GM12878 (cell line): ENCODE data around the gene MSLN. TPM values are rescaled to one million over a fixed set of nuclear protein-coding genes. Genes with fewer than 3 reads are reported as not detected.

Experiments used
- ATAC-seq: fragments of 200-7000 bp; cut with Tn5 transposase; 3 replicates; pipeline ENCODE4 v1.9.1; 2020; ENCODE audit warnings: mild to moderate bottlenecking, moderate library complexity
- BruUV-seq: library from RNA; stranded (reverse); fragments of 400-500 nt; replicated peaks from 2 replicates; lab custom pipeline; 2021; lab: Mats Ljungman, UMichigan
- CTCF ChIA-PET: fragments of 300-600 bp; sonication (Branson Sonifier 250); formaldehyde crosslinking; extraction: SDS; loops from one replicate; lab custom pipeline; 2021; ENCODE audit warnings: inconsistent platforms; lab: Yijun Ruan, JAX
- POLR2A ChIA-PET: fragments of 350-600 bp; formaldehyde crosslinking; extraction: SDS; loops from one replicate; lab custom pipeline; 2021; ENCODE audit warnings: inconsistent platforms; lab: Charles Lee
- RAD21 ChIA-PET: fragments of 300-600 bp; sonication (Branson Sonifier 250); formaldehyde crosslinking; loops from one replicate; lab custom pipeline; 2023; ENCODE audit warnings: antibody characterized with exemption; ENCODE audit not compliant: unreplicated experiment; lab: Charles Lee
- SMC1A ChIA-PET: fragments of 300-600 bp; sonication (Branson Sonifier 250); formaldehyde crosslinking; loops from one replicate; lab custom pipeline; 2023; ENCODE audit not compliant: unreplicated experiment, uncharacterized antibody; lab: Charles Lee
- DNase-seq: peaks from one replicate; pipeline ENCODE4 v3.0.0-alpha.2; 2011; ENCODE audit warnings: low read depth, low spot score
- FAIRE-seq: peaks from 3 replicates; lab custom pipeline; 2011; peaks lifted over from hg19 to GRCh38; lab: Jason Lieb, UNC
- H2AFZ ChIP-seq: 2 replicates; pipeline ENCODE4 v1.6.0; 2011; ENCODE audit warnings: low read depth, low read length, control low read depth; ENCODE audit not compliant: control insufficient read depth
- H3K27ac ChIP-seq: 2 replicates; pipeline ENCODE4 v1.5.1; 2011; ENCODE audit warnings: control low read depth; ENCODE audit not compliant: control insufficient read depth, insufficient read depth
- H3K27me3 ChIP-seq, 2 experiments: replicated peaks in 1 of 2; 2 replicates each; pipeline versions ENCODE4 v1.6.0 to v1.6.1; 2011; ENCODE audit warnings: low read length in 1 of 2; ENCODE audit not compliant: control insufficient read depth in 2 of 2, insufficient read depth in 2 of 2
- H3K36me3 ChIP-seq, 2 experiments: 2 replicates each; pipeline ENCODE4 v1.5.1; 2011; ENCODE audit warnings: low read length in 1 of 2; ENCODE audit not compliant: control insufficient read depth in 2 of 2, insufficient read depth in 2 of 2
- H3K4me1 ChIP-seq: 2 replicates; pipeline ENCODE4 v1.6.1; 2011; ENCODE audit warnings: mild to moderate bottlenecking, low read length, moderate library complexity, mixed read lengths; ENCODE audit not compliant: control insufficient read depth, insufficient read depth
- H3K4me2 ChIP-seq: 2 replicates; pipeline ENCODE4 v1.6.0; 2011; ENCODE audit warnings: control low read depth; ENCODE audit not compliant: control insufficient read depth, insufficient read depth
- H3K4me3 ChIP-seq: fragments of 200-600 bp; sonication (generic); 2 replicates; pipeline ENCODE4 v1.5.1; 2016
- H3K79me2 ChIP-seq: 2 replicates; pipeline ENCODE4 v1.6.0; 2011; ENCODE audit warnings: low read length; ENCODE audit not compliant: control insufficient read depth, insufficient read depth
- H3K9ac ChIP-seq: 2 replicates; pipeline ENCODE4 v1.8.0; 2011; ENCODE audit warnings: low read length, control low read depth, mixed read lengths; ENCODE audit not compliant: control insufficient read depth, insufficient read depth
- H3K9me3 ChIP-seq: replicated peaks from 3 replicates; pipeline ENCODE4 v1.5.1; 2011; ENCODE audit warnings: mild to moderate bottlenecking, low read length; ENCODE audit not compliant: control insufficient read depth, insufficient read depth
- H4K20me1 ChIP-seq: 2 replicates; pipeline ENCODE4 v1.6.0; 2011; ENCODE audit not compliant: control insufficient read depth, insufficient read depth
- BCLAF1 ChIP-seq: fragments of 450-650 bp; IDR thresholded peaks from 2 replicates; pipeline ENCODE4 v1.6.1; 2017; ENCODE audit warnings: antibody characterized with exemption, mild to moderate bottlenecking, moderate library complexity
- CTCF ChIP-seq, 3 experiments: IDR thresholded peaks in 2 of 3; conservative IDR thresholded peaks in 1 of 3; 2 replicates each; pipeline ENCODE4 v1.5.1; 2011; ENCODE audit warnings: low read depth in 3 of 3, low read length in 3 of 3, mild to moderate bottlenecking in 3 of 3, control low read depth in 2 of 3, moderate library complexity in 2 of 3, inconsistent platforms in 1 of 3, mixed read lengths in 1 of 3; ENCODE audit not compliant: control insufficient read depth in 2 of 3, insufficient read depth in 1 of 3; ENCODE audit errors: extremely low read depth in 1 of 3
- JUND ChIP-seq: IDR thresholded peaks from 2 replicates; pipeline ENCODE4 v1.6.1; 2012; ENCODE audit warnings: low read depth, mild to moderate bottlenecking, low read length, improper control_type of control experiment, moderate library complexity
- MEF2B ChIP-seq: fragments of 450-650 bp; IDR thresholded peaks from 2 replicates; pipeline ENCODE4 v1.6.1; 2018; ENCODE audit warnings: mild to moderate bottlenecking, moderate library complexity; ENCODE audit not compliant: partially characterized antibody, poor library complexity, severe bottlenecking
- MTA3 ChIP-seq: IDR thresholded peaks from 2 replicates; pipeline ENCODE4 v1.6.1; 2012; ENCODE audit warnings: low read length, inconsistent platforms, borderline replicate concordance
- YBX1 ChIP-seq: fragments of 450-650 bp; IDR thresholded peaks from 2 replicates; pipeline ENCODE4 v1.6.1; 2016; ENCODE audit warnings: antibody characterized with exemption
- ZBTB33 ChIP-seq: fragments of 450-650 bp; IDR thresholded peaks from 2 replicates; pipeline ENCODE4 v1.6.1; 2017; ENCODE audit warnings: mild to moderate bottlenecking
- ZNF622 ChIP-seq: fragments of 450-650 bp; IDR thresholded peaks from 2 replicates; pipeline ENCODE4 v1.6.1; 2017; ENCODE audit warnings: mild to moderate bottlenecking, inconsistent platforms
- ZNF687 ChIP-seq: fragments of 450-650 bp; IDR thresholded peaks from 2 replicates; pipeline ENCODE4 v1.6.1; 2017; ENCODE audit warnings: mild to moderate bottlenecking, moderate library complexity
- WGBS: methylation state at CpG from one replicate; pipeline ENCODE4 v1.1.6; 2016; ENCODE audit warnings: low lambda C conversion rate; ENCODE audit not compliant: insufficient replicate concordance, insufficient coverage; ENCODE audit errors: missing lambda C conversion rate; 5-methylcytosine and 5-hydroxymethylcytosine counted together
- in situ Hi-C: fragments of 300-500 bp; cut with MboI; formaldehyde crosslinking; loops from 9 replicates; pipeline ENCODE4 v1.14.3; 2018; ENCODE audit warnings: mixed read lengths
- intact Hi-C: fragments of 100-400 bp; cut with micrococcal nuclease; formaldehyde crosslinking; loops from one replicate; pipeline ENCODE4 v1.14.2; 2022; ENCODE audit not compliant: unreplicated experiment
- polyA plus RNA-seq, 11 experiments: library from polyadenylated mRNA; depleted of rRNA in 4 of 11; unstranded in 6 of 11; stranded (reverse) in 5 of 11; fragments of >200 nt; fragmentation: Nextera tagmentation in 4 of 11; fragmentation: Illumina TruSeq in 1 of 11; extraction: Ambion mirVana in 4 of 11; extraction: Trizol in 1 of 11; gene quantifications; 1 replicate in 1 of 11; 2 replicates in 10 of 11; pipeline versions ENCODE4 v1.2.1 to v1.2.3, GENCODE V29; 2011 to 2016; ENCODE audit warnings: inconsistent platforms in 2 of 11, missing spikeins in 2 of 11, low read depth in 1 of 11
- total RNA-seq, 4 experiments: library from RNA; depleted of rRNA in 3 of 4; stranded (reverse); fragments of >200 nt in 3 of 4; fragmentation: Illumina TruSeq in 1 of 4; extraction: Trizol in 1 of 4; gene quantifications; 2 replicates each; pipeline versions ENCODE4 v1.2.1 to v1.2.3, GENCODE V29; 2013 to 2021

Gene MSLN
- total and polyA plus RNA-seq, 10 of the 15 experiments (the other 5 are each of a cell fraction or from before 2014, with no cell fraction given) = 0.08 TPM; not detected in 9

- no peak for TF ChIP-seq BCLAF1
These were observed 44.9 kb downstream of the MSLN start (continued) for GRCh38 chr16:805474-805873.

GRCh38 chr16:807347-808084 is 47.0 kb downstream of the MSLN start:
- ChIA-PET POLR2A (interaction anchor here (0.7 to 1.0 kb wide), 2 partner anchors 19 to 220 kb away, joined by 3 to 6 read pairs; partner anchors contain the start of genes CHTF18 and RPUSD1), CTCF (no interaction called here), RAD21 (no interaction called here), SMC1A (no interaction called here)
- peak overlapping the region; percentile 84 for H3K4me3 ChIP-seq
- BruUV-seq = TSS peak; percentile 95
- peaks cover 6% of the 10 kb centered on the region for H3K79me2 ChIP-seq
- peak overlapping the region; percentile 68 for H3K9ac ChIP-seq
- intact Hi-C loops = no loop called here
- in situ Hi-C loops = no loop called here
- DNase-seq = peak; percentile 68
- no peaks in the 10 kb centered on the region for H4K20me1 ChIP-seq
- peak overlapping the region; percentile 95 for H2AFZ ChIP-seq
- no peaks in the 10 kb centered on the region for H3K27me3 ChIP-seq
- no peaks in the 10 kb centered on the region; the same call in 1 of the 2 replicates for H3K4me1 ChIP-seq
- ATAC-seq = peak; percentile 99
- peak overlapping the region; percentile 82 for H3K27ac ChIP-seq
- H3K36me3 ChIP-seq = no peaks in the 10 kb centered on the region
- H3K4me2 ChIP-seq = peak overlapping the region; percentile 89
- no peaks in the 10 kb centered on the region; the same call in 2 of the 3 replicates for H3K9me3 ChIP-seq
- WGBS = under 1% methylated on average over 76 of the region's 80 CpGs
- FAIRE-seq = peak; percentile 83
- TF ChIP-seq CTCF (IDR thresholded peaks at IDR 0.05 in 2 of 3, conservative IDR thresholded peaks at IDR 0.05 in 1 of 3; ENCODE audit: control insufficient read depth in 2 of 3, extremely low read depth in 1 of 3, insufficient read depth in 1 of 3, low read depth in 3 of 3, low read length in 3 of 3) = no peak
- no peak for TF ChIP-seq YBX1
- TF ChIP-seq MEF2B = no peak
- TF ChIP-seq ZNF687 = peak; percentile 72
- no peak for TF ChIP-seq JUND
- TF ChIP-seq MTA3 = no peak
- TF ChIP-seq ZNF622 = no peak
- no peak for TF ChIP-seq ZBTB33
